Measurements from ENCODE around the gene CPLX4.
A peak's percentile ranks its signal among the peaks of the same experiment; 100 is the strongest.

Gene CPLX4

DNA sequence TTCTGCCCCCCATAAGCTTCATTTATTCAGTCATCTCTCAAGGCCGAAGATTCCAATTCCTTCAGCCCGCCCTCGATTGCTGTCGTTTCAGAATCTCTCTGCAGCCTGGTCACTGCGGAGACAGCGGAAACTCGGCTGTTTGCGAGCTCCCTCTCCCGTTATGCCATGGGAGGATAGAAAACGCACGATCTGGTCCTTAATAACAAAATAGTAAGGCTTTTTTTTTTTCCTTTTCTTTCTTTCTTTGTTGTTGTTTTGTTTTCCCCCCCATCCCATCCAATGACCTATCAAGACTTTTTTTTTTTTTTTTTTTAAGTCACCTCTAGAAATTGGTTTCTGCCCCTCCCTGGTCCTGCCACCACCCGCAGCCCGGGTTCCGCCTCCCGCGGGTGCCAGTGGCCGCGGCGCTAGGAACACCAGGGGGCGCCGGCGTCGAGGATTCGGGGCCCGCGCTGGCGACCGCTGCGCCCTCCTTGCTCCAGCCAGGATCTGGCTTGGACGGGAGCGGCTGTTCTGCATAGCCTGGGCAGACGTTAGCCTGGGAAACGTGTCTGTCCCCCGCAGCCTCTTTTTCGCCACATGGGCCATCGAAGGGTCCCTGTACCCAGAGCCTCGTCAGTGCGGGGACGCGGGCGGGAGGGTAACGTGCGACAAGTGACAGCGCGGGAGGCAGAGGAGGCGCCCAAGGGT is 10.1 kb downstream of the CPLX4 start:
- peak; percentile 64 for DNase-seq (ENCODE audit: low spot score)

DNA sequence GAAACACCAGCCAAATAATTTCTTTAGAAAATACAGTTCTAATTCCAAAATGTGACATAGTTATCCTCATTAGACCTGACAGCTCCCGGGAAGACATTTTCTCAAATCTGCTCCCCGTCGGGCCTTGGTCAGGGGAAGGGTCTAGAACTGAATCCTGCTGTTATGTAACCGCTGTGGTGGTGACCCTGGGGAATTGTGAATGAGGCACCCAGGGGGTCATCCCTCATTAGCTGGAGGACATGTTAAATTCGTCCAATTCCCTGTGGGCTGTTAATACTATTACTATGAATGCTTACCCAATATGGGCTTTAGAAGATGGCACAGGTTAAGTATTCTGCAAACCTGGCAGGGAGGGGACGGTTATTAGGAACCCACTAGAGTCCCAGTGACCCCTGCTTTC is 11.8 kb downstream of the CPLX4 start:
- no peak for DNase-seq (ENCODE audit: low spot score)

DNA sequence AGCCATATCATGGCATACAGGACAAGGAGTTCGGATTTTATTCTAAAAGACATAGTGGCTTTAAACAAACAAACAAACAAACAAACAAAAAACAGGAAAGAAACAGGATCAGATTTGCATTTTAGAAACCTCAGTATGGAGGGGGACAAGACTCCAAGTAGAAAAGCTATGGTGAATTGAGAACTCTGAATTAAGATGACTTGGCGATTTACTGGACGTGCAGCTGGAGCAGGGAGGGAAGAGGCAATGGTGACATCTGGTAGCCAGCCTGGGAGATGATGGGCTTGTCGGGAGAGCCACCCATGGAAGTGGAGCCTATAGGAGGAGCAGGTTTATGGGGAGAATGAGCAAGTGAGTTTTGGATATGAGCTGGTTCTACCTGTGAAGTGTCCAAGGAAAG is 13.2 kb downstream of the CPLX4 start:
- no peak for DNase-seq (ENCODE audit: low spot score)

DNA sequence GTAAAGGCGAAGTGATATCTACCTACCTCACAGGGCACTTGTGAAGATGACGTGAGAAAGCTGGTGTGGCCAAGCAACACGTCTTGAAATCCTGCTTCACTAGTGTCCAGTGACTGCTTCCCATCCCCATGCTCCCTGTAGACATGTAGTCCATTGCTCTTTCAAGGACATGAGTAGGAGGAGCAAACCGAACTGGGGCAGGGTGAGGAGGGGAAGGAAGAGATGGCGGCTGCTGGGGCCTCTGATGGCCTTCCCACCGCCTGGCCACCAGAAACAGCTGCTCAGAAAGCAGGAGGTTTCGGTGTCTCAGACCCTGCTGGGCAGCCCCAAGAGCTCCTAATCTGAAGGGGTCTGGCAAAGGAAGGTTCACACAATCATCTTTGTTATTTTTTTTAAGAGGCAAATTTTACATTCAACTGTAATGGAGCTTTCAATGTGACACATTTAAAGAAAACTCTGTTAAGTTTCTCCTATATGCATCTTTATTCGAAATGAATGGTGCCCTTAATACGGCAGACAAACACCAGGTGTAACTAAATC is 14.7 kb downstream of the CPLX4 start:
- DNase-seq (ENCODE audit: low spot score) = peak; percentile 11

DNA sequence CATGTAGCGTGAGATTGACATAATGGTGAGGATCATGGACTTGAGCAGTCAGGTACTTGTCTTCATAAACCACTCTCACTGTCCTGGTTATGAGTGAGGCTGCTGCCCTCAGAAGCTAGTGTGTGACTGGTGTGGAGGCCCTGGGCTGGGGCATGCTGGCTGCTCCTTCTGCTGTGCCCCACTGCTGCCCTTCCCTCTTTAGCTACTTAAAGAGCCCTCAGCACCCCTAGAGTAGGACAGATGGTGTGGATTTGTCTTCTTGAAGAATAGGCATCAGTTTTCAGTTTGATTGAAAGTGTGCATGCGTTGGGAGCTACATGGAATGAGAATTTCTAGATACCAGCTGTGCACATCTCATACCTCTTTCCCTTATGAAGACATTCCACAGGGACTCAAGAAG is 15.4 kb downstream of the CPLX4 start:
- no peak for DNase-seq (ENCODE audit: low spot score)

DNA sequence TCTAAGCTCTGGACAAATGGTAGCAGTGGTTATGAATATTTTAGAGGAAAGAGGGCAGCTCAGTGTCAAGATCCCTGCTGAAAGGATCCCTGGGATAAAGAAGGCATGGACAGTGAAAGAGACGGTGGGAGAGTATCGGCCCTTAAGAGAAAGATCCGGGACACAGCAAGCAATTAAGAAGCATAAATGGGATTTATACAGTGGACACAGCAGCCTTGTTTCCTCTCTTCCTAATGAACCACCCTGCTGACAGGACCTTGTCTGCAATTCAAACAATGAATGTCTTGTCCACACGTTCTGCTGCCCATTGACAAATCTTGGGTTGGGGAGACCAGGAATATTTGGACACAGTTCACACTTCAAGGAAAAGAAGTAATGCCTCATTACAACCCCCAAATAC is 16.5 kb downstream of the CPLX4 start:
- DNase-seq (ENCODE audit: low spot score) = no peak

DNA sequence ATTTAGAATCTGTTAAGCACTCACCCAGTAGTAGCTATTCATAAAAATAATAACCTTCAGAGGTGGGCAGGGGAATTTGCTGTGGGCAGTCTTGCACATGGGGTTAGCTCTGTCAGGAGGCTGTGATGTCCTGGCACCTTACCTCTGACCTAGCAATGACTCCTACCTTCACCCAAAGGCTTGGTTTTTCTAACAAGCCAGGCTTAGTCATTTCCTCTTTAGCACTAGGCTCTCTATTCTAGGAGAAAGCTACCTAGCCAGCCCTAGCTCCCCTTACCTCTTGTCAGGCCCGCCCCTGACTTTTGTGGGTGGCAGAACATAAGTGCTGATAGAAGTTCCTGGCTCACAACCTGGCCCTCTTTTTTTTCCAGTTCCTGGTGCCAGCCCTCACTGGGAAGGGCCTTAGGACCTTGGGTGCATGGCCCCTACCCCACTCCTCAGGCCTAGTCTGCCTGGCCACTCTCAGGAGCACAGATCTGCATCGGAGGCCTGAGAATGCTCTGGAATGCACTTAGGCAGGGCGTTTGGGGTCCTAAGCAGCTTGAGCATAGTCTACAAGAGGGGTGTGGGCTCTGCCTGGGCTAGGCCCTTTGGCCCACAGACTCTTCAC is 17.7 kb downstream of the CPLX4 start:
- DNase-seq (ENCODE audit: low spot score) = no peak

DNA sequence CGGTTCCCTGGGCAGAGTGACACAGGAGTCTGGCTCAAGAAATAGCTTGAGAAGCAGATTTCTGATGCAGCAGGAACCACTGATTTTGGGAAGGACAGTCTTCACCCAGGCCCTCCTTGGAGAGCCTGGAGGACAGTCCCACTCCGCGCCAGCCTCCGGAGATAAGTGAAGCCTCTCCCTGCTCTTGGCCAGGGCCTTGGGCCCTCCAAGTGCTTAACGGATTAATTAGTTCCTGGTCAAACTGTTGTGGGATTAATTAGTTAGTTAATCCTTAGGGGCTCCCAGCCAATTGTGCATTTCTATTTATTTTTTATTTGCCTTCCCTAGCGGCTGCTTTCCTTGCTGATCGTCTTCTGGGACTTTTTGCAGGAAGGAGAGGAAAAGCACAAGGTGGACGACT is 19.6 kb downstream of the CPLX4 start:
- no peak for DNase-seq (ENCODE audit: low spot score)

DNA sequence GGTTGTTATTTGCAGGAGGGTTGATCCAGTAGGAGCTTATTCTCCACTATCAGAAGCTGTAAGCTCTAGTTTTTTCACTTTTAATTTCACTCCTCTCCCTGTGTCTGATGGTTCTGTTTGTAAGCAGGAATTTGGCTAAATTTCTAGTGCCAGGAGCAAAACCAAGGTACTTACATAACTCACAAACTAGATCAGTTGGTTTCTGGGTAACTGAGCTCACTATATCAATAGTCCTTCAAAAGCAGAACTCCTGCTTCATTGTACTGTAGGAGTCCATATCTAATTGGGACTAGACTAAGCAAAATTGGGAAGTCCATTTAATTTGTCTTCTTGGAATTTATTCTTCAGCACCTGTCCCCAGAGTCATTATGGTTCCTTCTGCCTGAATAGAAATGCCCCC is 25.1 kb downstream of the CPLX4 start:
- no peak for DNase-seq (ENCODE audit: low spot score)

DNA sequence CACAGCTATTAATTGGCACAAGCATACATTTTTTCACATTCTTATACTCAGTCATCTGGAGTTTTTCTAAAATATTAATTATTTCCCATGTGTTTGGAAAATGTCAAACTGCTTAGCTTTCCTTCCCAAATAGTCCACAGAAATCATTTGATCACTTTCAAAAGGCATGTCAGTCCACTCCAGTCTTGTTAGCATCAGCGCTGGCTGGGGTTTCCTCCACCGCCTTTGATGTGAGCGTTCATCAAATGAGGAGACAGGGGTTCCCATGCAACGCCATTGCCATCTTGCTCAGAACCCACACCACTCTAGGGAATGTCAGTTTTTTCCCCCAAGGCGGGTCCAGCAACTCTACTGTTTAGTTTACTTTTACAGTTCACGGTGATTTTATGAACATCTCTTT is 32.1 kb downstream of the CPLX4 start:
- no peak for DNase-seq (ENCODE audit: low spot score)

DNA sequence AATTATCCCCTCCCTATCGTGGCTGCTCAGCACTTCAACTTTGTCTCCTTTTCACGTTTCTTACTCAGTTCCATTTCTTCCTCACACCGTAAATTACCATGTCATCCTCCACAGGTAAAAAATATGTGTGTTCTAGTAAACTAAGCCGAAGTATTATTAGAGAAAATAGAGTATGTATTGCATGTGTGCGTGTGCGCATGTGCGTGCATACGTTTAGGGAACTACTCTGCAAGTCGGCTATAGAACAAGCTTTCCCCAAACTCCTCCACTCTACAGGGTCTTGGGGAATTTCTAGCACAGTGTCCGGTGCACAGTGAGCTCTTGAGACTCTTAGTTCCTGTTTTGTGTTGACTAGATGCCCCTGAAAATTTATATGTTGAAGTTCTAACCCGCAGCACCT is 36.1 kb downstream of the CPLX4 start:
- DNase-seq (ENCODE audit: low spot score) = no peak

DNA sequence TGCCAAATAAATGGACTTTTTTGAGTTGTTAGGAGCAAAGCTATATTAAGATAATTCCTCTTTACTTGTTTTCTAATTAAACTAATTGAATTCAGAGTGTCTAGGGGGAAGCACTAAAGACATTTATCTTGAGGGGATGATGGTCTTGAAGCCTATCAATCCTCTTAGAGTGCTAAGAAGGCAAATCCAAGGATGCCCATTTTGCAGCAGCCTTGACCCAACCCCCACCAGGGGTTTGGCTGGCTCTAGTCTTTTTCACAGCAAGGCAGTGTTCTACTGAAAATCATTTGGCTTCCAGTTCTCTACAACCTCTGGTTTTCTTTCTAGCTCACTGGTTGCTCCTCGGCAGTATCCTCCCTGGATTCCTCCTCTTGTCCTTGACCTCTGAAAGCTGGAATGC is 38.7 kb downstream of the CPLX4 start:
- no peak for DNase-seq (ENCODE audit: low spot score)

DNA sequence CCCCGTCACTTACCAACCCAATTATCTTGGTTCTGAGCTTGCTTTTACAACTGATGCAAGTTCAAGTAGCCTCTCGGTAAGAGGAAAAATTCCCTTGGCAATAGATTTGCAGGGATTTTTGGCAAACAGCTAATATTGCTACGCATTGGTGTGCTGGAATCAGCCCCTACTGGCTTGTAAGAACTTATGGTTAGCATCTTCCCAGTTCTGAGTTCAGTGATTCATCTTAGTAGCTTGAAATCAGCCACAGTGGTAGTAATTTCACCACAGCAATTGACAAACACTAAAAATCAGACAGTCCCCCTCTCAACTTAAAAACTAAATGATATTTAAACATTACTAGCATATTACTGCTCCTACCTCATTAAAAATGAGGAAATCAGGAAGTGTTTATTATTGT is 39.3 kb downstream of the CPLX4 start:
- DNase-seq (ENCODE audit: low spot score) = no peak

DNA sequence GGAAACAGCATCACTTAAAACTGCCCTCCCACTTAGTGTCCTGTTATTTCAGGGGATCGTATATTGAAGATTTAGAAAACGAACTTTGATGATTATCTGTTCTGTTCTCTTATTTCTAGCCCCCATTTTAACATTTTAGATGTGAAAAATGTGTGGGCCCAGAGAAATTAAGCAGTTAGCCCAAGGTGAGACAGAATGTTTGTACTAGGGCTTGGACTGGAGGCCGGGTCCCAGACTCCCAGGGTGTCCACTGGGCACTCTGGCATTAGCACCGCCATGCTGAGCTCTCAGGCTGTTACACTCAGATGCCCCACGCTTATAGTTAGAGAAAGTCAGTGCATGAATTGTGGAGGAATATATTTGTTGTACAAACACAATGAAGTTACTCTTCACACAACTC is 39.7 kb downstream of the CPLX4 start:
- no peak for DNase-seq (ENCODE audit: low spot score)

DNA sequence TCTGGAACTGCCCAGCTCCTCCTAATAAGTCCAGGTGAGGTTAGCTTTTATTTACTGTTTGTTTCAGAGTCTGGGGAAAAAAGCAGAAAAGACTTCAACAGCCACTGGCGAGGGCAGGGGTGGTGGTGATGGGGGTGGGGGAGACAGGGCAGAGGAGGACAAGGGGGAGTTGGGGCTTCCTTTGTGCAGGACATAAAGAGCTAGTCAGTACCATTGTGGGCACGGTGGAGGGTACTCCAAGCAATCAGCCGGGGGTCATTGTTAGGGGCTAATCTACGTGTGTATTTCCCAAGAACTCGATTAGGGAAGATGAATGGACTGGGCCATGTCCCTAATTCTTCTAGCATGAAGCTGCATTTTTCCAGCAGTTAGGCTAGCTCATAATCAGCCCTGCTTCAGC is 42.4 kb downstream of the CPLX4 start:
- DNase-seq (ENCODE audit: low spot score) = no peak

DNA sequence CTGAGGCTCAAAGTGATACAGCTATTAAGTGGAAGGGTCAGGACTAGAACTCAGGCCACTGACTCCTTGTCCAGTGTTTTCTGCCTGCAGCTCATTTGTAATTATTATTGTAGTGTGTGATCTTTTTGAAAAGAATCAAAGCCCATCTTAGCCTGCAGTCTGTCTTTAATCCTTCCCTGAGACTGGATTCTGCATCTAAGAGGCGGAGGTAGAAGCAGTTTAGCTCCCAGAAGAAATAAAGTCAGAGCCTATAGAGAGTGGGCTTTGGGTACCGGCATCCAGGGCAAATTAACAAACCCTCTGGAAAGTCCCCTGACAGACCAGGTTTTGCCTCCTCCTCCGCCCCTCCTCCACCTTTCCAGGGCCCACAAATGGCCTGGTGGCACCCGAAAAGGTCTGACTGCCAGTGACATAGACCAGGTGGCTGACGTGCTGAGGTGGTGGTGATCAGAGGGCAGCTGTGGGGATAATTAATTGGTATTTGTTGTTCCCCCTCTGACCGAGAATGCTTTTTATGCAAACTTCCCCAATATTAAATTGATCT is 43.0 kb downstream of the CPLX4 start:
- no peak for DNase-seq (ENCODE audit: low spot score)

DNA sequence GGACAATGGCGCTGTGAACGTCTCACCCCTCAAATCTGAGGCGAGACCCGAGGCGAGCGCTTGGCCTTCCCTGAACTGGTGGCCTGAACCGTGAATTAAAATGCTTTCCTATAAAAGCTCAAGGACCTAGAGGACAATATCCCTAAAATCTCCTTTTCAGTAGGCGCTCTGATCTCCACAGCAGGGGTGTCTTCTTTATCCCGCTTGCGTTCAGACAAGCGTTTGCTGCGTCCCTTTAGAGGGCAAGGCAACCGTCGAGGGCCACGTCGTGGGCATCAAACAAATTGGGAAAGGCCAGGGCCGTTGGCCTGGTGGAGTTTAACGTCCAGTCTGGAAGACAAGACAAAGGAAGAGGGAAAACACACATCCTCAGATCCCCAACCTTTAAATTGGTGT is 43.9 kb downstream of the CPLX4 start:
- DNase-seq (ENCODE audit: low spot score) = no peak

DNA sequence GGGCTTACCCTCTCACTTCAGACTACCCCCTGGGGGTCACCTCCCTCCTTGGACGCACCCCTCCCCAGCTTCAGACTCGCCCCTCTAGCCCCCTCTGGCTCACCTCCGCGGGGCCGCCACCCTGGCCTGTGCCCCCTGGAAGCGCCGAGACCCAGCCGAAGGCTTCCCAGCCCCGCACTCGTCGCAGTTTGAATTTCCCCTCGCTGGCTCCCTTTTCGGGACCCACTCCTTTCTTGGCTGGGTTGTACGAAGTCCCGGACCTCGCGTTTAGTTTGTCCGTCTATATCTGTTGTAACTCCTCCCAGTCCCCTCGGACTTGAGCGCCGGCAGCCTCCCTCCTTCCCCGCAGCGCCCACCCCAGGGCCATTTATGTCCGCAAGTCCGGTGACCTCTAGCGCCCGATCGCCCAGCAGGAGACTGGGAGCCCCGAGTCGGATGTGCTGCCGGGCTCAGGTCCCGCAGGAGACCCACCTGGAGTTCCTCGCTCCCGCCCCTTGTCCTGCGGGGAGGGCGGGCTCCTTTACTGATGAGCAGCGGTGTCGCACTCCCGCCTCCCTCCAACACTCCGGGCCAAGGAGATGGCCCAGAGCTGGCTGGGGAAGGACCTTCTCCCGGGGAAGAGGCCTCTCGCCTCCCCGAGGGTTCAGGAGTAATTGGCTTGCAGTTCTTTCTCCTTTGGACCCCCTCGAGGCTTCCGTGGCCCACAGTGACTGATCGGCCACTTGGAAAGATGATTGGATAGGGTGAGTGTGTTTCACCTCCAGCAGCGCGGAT is 44.5 kb downstream of the CPLX4 start:
- no peak for DNase-seq (ENCODE audit: low spot score)

DNA sequence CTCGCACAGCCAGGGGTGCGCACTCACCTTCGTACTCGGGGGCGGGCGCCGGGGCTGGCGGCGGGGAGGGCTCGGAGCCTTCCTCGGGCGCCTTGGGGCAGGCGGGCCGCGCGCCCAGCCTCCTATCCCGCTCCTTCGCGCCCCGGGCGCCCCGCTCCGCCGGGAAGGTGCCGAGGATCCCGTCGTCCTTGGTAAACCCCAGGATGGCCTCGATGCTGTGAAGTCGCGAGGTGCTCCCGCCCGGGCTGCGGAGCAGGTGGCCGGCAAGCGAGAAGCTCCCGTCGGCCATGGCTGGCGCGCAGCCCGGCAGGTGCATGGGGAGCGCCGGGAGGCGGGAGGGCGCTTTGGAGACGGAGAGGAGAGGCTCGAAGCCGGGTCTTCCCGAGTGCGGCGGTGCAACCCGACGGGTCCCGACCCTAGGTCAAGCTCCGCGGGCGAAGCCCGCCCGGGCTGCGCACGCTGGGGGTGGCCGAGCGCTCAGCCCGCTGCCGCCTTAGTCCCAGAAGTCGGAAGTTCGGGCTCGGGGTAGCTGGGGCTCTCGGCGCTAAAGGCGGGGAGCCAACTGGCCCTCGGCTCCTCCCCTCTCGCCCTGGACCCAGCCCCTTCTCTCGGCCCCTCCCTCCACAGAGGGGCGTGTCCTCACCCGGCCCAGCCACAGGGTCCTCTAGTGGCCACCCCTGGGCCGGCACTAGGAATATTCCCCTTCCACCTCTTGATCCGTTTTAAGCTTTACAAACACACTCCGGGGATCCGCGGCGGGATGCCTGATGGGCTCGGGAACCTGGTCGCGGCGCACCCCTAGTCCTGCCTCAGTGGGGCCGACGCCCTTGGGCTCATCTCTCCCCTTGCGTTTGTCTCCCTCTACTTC is 45.3 kb downstream of the CPLX4 start, which contains the start of gene RAX:
RAX (minus strand) TSS at position 564 of the 868 bp plus-strand sequence; CDS start at position 316, 248 bp downstream.
- DNase-seq (ENCODE audit: low spot score) = peak; percentile 52

DNA sequence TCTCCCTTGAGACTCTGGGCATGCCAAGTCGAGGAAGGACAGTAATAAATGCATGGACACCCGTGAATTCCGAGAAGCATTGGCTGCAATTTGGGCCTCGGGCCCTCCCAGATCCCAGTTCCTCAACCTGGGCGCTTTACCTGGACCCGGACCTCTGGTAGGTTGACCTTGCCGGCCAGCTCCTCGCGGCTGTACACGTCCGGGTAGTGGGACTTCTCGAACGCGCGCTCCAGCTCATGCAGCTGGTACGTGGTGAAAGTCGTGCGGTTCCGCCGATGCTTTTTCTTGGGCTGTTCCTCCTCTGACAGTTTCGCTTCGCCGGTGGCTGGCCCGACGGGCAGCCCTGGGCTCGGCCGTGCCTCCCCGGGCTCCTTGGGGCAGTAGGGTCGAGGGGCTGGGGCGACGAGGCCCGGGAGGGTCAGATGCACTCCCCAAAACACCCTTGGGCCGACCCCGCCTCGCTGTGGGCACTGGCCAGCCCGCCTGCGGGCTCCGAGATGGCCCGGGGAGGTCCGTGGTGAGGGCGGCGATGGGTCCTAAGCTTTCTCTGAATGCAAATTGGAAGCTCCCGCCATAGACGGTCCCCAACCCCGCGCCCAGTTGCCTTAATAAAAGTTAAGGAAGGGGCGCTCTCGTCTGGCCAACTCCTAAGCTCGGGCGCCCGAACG is 46.1 kb downstream of the CPLX4 start:
- DNase-seq (ENCODE audit: low spot score) = no peak

Data from SK-N-DZ (cell line).